Aorta (tissue), 5 donors: ENCODE results near the gene NMNAT2. TPM values are rescaled to one million over a fixed set of nuclear protein-coding genes. Genes with fewer than 3 reads are reported as not detected.

Source experiments
- ATAC-seq: fragments of 200-7000 bp; cut with Tn5 transposase; one replicate; pipeline ENCODE4 v1.9.1; 2022; ENCODE audit warnings: moderate library complexity; ENCODE audit not compliant: low FRiP score
- DNase-seq, 2 donors: peaks; one replicate each; pipeline ENCODE4 v3.0.0-alpha.2; 2020
- H3K27ac ChIP-seq, 2 donors: one replicate each; pipeline ENCODE4 v1.5.1; 2013; ENCODE audit warnings: low read length in 2 of 2, mild to moderate bottlenecking in 2 of 2, moderate library complexity in 2 of 2, control low read depth in 1 of 2, inconsistent platforms in 1 of 2, low read depth in 1 of 2
- H3K27me3 ChIP-seq, 2 donors: one replicate each; pipeline ENCODE4 v1.6.1; 2013; ENCODE audit warnings: control low read depth in 1 of 2, low read length in 1 of 2, mild to moderate bottlenecking in 1 of 2, moderate library complexity in 1 of 2; ENCODE audit not compliant: insufficient read depth in 2 of 2, control insufficient read depth in 1 of 2
- H3K36me3 ChIP-seq, 2 donors: one replicate each; pipeline ENCODE4 v1.6.1; 2013; ENCODE audit warnings: control low read depth in 1 of 2, low read length in 1 of 2, mild to moderate bottlenecking in 1 of 2; ENCODE audit not compliant: insufficient read depth in 2 of 2, control insufficient read depth in 1 of 2
- H3K4me1 ChIP-seq, 2 donors: one replicate each; pipeline ENCODE4 v1.6.1; 2013; ENCODE audit warnings: low read length in 2 of 2, control low read depth in 1 of 2, mild to moderate bottlenecking in 1 of 2, moderate library complexity in 1 of 2; ENCODE audit not compliant: insufficient read depth in 2 of 2, control insufficient read depth in 1 of 2
- H3K4me3 ChIP-seq, 2 donors: one replicate each; pipeline ENCODE4 v1.5.1; 2013; ENCODE audit warnings: low read length in 2 of 2, control low read depth in 1 of 2, mild to moderate bottlenecking in 1 of 2
- H3K9me3 ChIP-seq: one replicate; pipeline ENCODE4 v1.6.1; 2013; ENCODE audit warnings: mild to moderate bottlenecking, low read length; ENCODE audit not compliant: control insufficient read depth
- WGBS, 2 donors: extraction: QIAGEN DNeasy Blood & Tissue Kit; methylation state at CpG; one replicate each; pipeline ENCODE4 v1.1.7; 2013; 5-methylcytosine and 5-hydroxymethylcytosine counted together
- intact Hi-C, 2 donors: fragments of 100-400 bp; cut with DNase I; formaldehyde crosslinking; loops; one replicate each; pipeline versions ENCODE4 v1.14.2 to v1.15.0; 2022
- polyA plus RNA-seq, 2 donors: library from polyadenylated mRNA; stranded (reverse); fragments of 200-250 nt; gene quantifications; one replicate each; pipeline ENCODE4 v1.2.3, GENCODE V29; 2013
- total RNA-seq, 2 donors: library from RNA; stranded (reverse); fragmentation: NEBNext Ultra II Directional; extraction: Animal tissue kit (Norgen Biotek cat#: 25700); gene quantifications; one replicate each; pipeline ENCODE4 v1.2.1, GENCODE V29; 2021
- donor health status: healthy with polysubstance abuse.
- donor health status: Bipolar disorder and iron deficiency.
- donor health status: DM: no; HTN: no; CAD: no.
- donor health status: DM: no; HTN: no; CAD: no.
- donor health status: DM: yes; HTN: yes; CAD: no.

NMNAT2 gene
- total and polyA plus RNA-seq, 4 donors: 0.25 to 2.8 (median 1.3) TPM; not detected in 1

GRCh38 chr1:183304440-183305107 lies 113.6 kb downstream of the NMNAT2 start:
- ATAC-seq (no peak), DNase-seq (no peak)
- H3K4me1 ChIP-seq: peaks cover 4 to 19% of the 10 kb centered on the region in 2 donors
- H3K4me3 ChIP-seq: no peak overlapping the region
- no peaks in the 10 kb centered on the region for H3K27me3 ChIP-seq
- no peaks in the 10 kb centered on the region for H3K36me3 ChIP-seq
- intact Hi-C loops: no loop called here
- no peaks in the 10 kb centered on the region for H3K9me3 ChIP-seq
- H3K27ac ChIP-seq: peak overlapping the region; percentile 32 to 93
- WGBS, 2 donors: 44% methylated on average over 7 of the region's 7 CpGs

GRCh38 chr1:183303901-183304300 lies 114.3 kb downstream of the NMNAT2 start:
- Histone ChIP-seq H3K4me1 (peaks cover 4 to 18% of the 10 kb centered on the region in 2 donors), H3K36me3 (no peaks in the 10 kb centered on the region), H3K27me3 (no peaks in the 10 kb centered on the region), H3K4me3 (no peak overlapping the region), H3K9me3 (no peaks in the 10 kb centered on the region), H3K27ac (peak overlapping the region; percentile 61 to 90)
- ATAC-seq: no peak
- intact Hi-C loops: no loop called here
- DNase-seq: no peak
- 95 to 97% methylated on average over 3 of the region's 3 CpGs for WGBS, 2 donors

- Histone ChIP-seq H3K36me3 (no peaks in the 10 kb centered on the region), H3K9me3 (no peaks in the 10 kb centered on the region), H3K4me3 (no peak overlapping the region), H3K27ac (peak overlapping the region; percentile 61 to 90), H3K27me3 (no peaks in the 10 kb centered on the region), H3K4me1 (peaks cover 4 to 18% of the 10 kb centered on the region in 2 donors)
- intact Hi-C loops: no loop called here
- DNase-seq (no peak), ATAC-seq (no peak)
- 40 to 47% methylated on average over 4 of the region's 4 CpGs for WGBS, 2 donors
Measured at GRCh38 chr1:183303323-183303645, 114.9 kb downstream of the NMNAT2 start.

GRCh38 chr1:183302452-183303322 lies 115.5 kb downstream of the NMNAT2 start:
- intact Hi-C loops: no loop called here
- 81 to 82% methylated on average over 5 of the region's 5 CpGs for WGBS, 2 donors

GRCh38 chr1:183301239-183301638 lies 116.9 kb downstream of the NMNAT2 start:
- Histone ChIP-seq H3K27ac (peak overlapping the region; percentile 61 to 99), H3K4me3 (no peak overlapping the region), H3K36me3 (no peaks in the 10 kb centered on the region), H3K9me3 (no peaks in the 10 kb centered on the region), H3K4me1 (peaks cover 4 to 18% of the 10 kb centered on the region in 2 donors), H3K27me3 (no peaks in the 10 kb centered on the region)
- peak; percentile 48 for ATAC-seq
- intact Hi-C loops: no loop called here
- 10 to 18% methylated on average over 3 of the region's 3 CpGs for WGBS, 2 donors
- DNase-seq: no peak

More at GRCh38 chr1:183302452-183303322, 115.5 kb downstream of the NMNAT2 start:
- no peak for ATAC-seq
- DNase-seq: no peak
- Histone ChIP-seq H3K36me3 (no peaks in the 10 kb centered on the region), H3K27ac (peak overlapping the region; percentile 61 to 90), H3K9me3 (no peaks in the 10 kb centered on the region), H3K27me3 (no peaks in the 10 kb centered on the region), H3K4me3 (no peak overlapping the region), H3K4me1 (peaks cover 4 to 18% of the 10 kb centered on the region in 2 donors)

- ATAC-seq: no peak
Measured at GRCh38 chr1:183300828-183301227, 117.4 kb downstream of the NMNAT2 start.

GRCh38 chr1:183300395-183300794 lies 117.8 kb downstream of the NMNAT2 start:
- H3K4me3 ChIP-seq: no peak overlapping the region
- no peak for ATAC-seq
- no peaks in the 10 kb centered on the region for H3K9me3 ChIP-seq
- no peak overlapping the region for H3K27ac ChIP-seq
- H3K27me3 ChIP-seq: no peaks in the 10 kb centered on the region
- no peaks in the 10 kb centered on the region for H3K36me3 ChIP-seq
- no peak for DNase-seq
- intact Hi-C loops: no loop called here
- H3K4me1 ChIP-seq: peaks cover 4 to 16% of the 10 kb centered on the region in 2 donors

More at GRCh38 chr1:183300828-183301227, 117.4 kb downstream of the NMNAT2 start:
- peak overlapping the region in 1 of 2 donors; percentile 89 for H3K27ac ChIP-seq
- intact Hi-C loops: no loop called here
- H3K4me3 ChIP-seq: no peak overlapping the region
- no peaks in the 10 kb centered on the region for H3K36me3 ChIP-seq
- peaks cover 4 to 16% of the 10 kb centered on the region in 2 donors for H3K4me1 ChIP-seq
- 70 to 71% methylated on average over 1 of the region's 1 CpG for WGBS, 2 donors
- no peak for DNase-seq
- no peaks in the 10 kb centered on the region for H3K27me3 ChIP-seq
- H3K9me3 ChIP-seq: no peaks in the 10 kb centered on the region

GRCh38 chr1:183296782-183297181 lies 121.4 kb downstream of the NMNAT2 start:
- Histone ChIP-seq H3K4me1 (peaks cover 3 to 4% of the 10 kb centered on the region in 2 donors), H3K27ac (no peak overlapping the region), H3K36me3 (no peaks in the 10 kb centered on the region), H3K4me3 (no peak overlapping the region), H3K27me3 (no peaks in the 10 kb centered on the region), H3K9me3 (no peaks in the 10 kb centered on the region)
- 38 to 45% methylated on average over 4 of the region's 4 CpGs for WGBS, 2 donors
- intact Hi-C loops: no loop called here
- DNase-seq (no peak), ATAC-seq (peak; percentile 8)
